MV-4-11 (cell line): Measurements from ENCODE around the gene PDE4D.
"Not testable (repeated sequence)": the region's sequence is repeated elsewhere in the genome, so short reads cannot be mapped to it uniquely, and the experiment has no call there.

Source experiments
- DNase-seq: peaks from one replicate; lab custom pipeline; 2025; lab: John Stamatoyannopoulos, UW

PDE4D gene

GRCh38 chr5:59003641-59004040, 889.9 kb downstream of the PDE4D start:
- DNase-seq = no peak

GRCh38 chr5:59003124-59003523, 890.4 kb downstream of the PDE4D start:
- DNase-seq = no peak

- no peak for DNase-seq
Measured at GRCh38 chr5:59002162-59002825, 891.2 kb downstream of the PDE4D start.

- no peak for DNase-seq
Measured at GRCh38 chr5:59001716-59002115, 891.8 kb downstream of the PDE4D start.

- no peak for DNase-seq
Measured at GRCh38 chr5:59001154-59001553, 892.4 kb downstream of the PDE4D start.

- no peak for DNase-seq
Measured at GRCh38 chr5:59000211-59000610, 893.3 kb downstream of the PDE4D start.

- DNase-seq = peak; percentile 2
Measured at GRCh38 chr5:58999804-59000203, 893.7 kb downstream of the PDE4D start.

- no peak for DNase-seq
Measured at GRCh38 chr5:58998544-58998943, 895.0 kb downstream of the PDE4D start.

GRCh38 chr5:58995779-58996178, 897.7 kb downstream of the PDE4D start:
- DNase-seq = not testable (repeated sequence)

- DNase-seq = no peak
Measured at GRCh38 chr5:58993461-58993860, 900.1 kb downstream of the PDE4D start.

GRCh38 chr5:58988938-58989337, 904.6 kb downstream of the PDE4D start:
- DNase-seq = peak; percentile 52

GRCh38 chr5:58987193-58987592, 906.3 kb downstream of the PDE4D start:
- no peak for DNase-seq

- no peak for DNase-seq
Measured at GRCh38 chr5:58986281-58986680, 907.2 kb downstream of the PDE4D start.

GRCh38 chr5:58985759-58986158, 907.8 kb downstream of the PDE4D start:
- DNase-seq = no peak

GRCh38 chr5:58985311-58985710, 908.2 kb downstream of the PDE4D start:
- no peak for DNase-seq

GRCh38 chr5:58983526-58984452, 909.7 kb downstream of the PDE4D start:
- DNase-seq = peak; percentile 56

- no peak for DNase-seq
Measured at GRCh38 chr5:58980890-58981289, 912.6 kb downstream of the PDE4D start.

GRCh38 chr5:58979090-58979489, 914.4 kb downstream of the PDE4D start:
- no peak for DNase-seq

GRCh38 chr5:58974601-58975000, 918.9 kb downstream of the PDE4D start:
- DNase-seq = peak; percentile 30

- peak; percentile 79 for DNase-seq
Measured at GRCh38 chr5:58974083-58974482, 919.4 kb downstream of the PDE4D start.

- no peak for DNase-seq
Measured at GRCh38 chr5:58972301-58972700, 921.2 kb downstream of the PDE4D start.

- no peak for DNase-seq
Measured at GRCh38 chr5:58970766-58971165, 922.8 kb downstream of the PDE4D start.

- DNase-seq = no peak
Measured at GRCh38 chr5:58969795-58970194, 923.7 kb downstream of the PDE4D start.
